Cortex of kidney (tissue), 1 donor: Measurements from ENCODE around the gene NEUROD1.
"Not testable (repeated sequence)": the region's sequence is repeated elsewhere in the genome, so short reads cannot be mapped to it uniquely, and the experiment has no call there.

Experiments used
- DNase-seq: peaks from one replicate; lab custom pipeline; 2025; lab: John Stamatoyannopoulos, UW

Gene NEUROD1

GRCh38 chr2:181680055-181680936 is at the start of gene NEUROD1:
NEUROD1 (minus strand) TSS chr2:181680517; CDS start chr2:181678860, 1,657 bp downstream.
- DNase-seq = no peak

GRCh38 chr2:181725476-181725875 is 45.2 kb upstream of the NEUROD1 start:
- no peak for DNase-seq

GRCh38 chr2:181724662-181725061 is 44.3 kb upstream of the NEUROD1 start:
- no peak for DNase-seq

GRCh38 chr2:181723731-181724130 is 43.4 kb upstream of the NEUROD1 start:
- no peak for DNase-seq

- no peak for DNase-seq
Observed at GRCh38 chr2:181715033-181715630, 34.8 kb upstream of the NEUROD1 start.

GRCh38 chr2:181711051-181711450 is 30.7 kb upstream of the NEUROD1 start:
- DNase-seq = not testable (repeated sequence)

- DNase-seq = not testable (repeated sequence)
Observed at GRCh38 chr2:181702519-181702918, 22.2 kb upstream of the NEUROD1 start.

GRCh38 chr2:181698223-181698622 is 17.9 kb upstream of the NEUROD1 start:
- DNase-seq = no peak

GRCh38 chr2:181697571-181697970 is 17.3 kb upstream of the NEUROD1 start:
- no peak for DNase-seq

- DNase-seq = no peak
Observed at GRCh38 chr2:181697126-181697525, 16.8 kb upstream of the NEUROD1 start.

GRCh38 chr2:181694271-181694670 is 14.0 kb upstream of the NEUROD1 start:
- no peak for DNase-seq

GRCh38 chr2:181690860-181691259 is 10.5 kb upstream of the NEUROD1 start:
- DNase-seq = no peak

- no peak for DNase-seq
Observed at GRCh38 chr2:181686576-181687185, 6.4 kb upstream of the NEUROD1 start.

- no peak for DNase-seq
Observed at GRCh38 chr2:181685150-181685688, 4.9 kb upstream of the NEUROD1 start.

GRCh38 chr2:181684454-181685149 is 4.3 kb upstream of the NEUROD1 start:
- no peak for DNase-seq

- no peak for DNase-seq
Observed at GRCh38 chr2:181683518-181684453, 3.5 kb upstream of the NEUROD1 start.

GRCh38 chr2:181682795-181683517 is 2.6 kb upstream of the NEUROD1 start:
- DNase-seq = no peak

GRCh38 chr2:181682026-181682789 is 1.9 kb upstream of the NEUROD1 start:
- DNase-seq = no peak
